HEK293 (cell line): ENCODE results near the gene ERRFI1.
A peak's percentile ranks its signal among the peaks of the same experiment; 100 is the strongest.

Source experiments
- CTCF ChIA-PET: fragments of 350-600 bp; formaldehyde crosslinking; extraction: SDS; loops from one replicate; lab custom pipeline; 2021; ENCODE audit warnings: antibody characterized with exemption; lab: Yijun Ruan, JAX
- POLR2A ChIA-PET: fragments of 300-600 bp; formaldehyde crosslinking; extraction: SDS; loops from one replicate; lab custom pipeline; 2020; ENCODE audit warnings: antibody characterized with exemption, inconsistent platforms; lab: Yijun Ruan, JAX
- H3K27ac ChIP-seq: fragments of 200-500 bp; sonication (Bioruptor generic); 2 replicates; pipeline ENCODE4 v1.5.1; 2014; ENCODE audit warnings: low read depth, low read length, control low read depth, inconsistent platforms; ENCODE audit errors: extremely low read depth
- H3K36me3 ChIP-seq, 2 experiments: fragments of 200-500 bp in 1 of 2; sonication (Bioruptor generic) in 1 of 2; 1 replicate in 1 of 2; 2 replicates in 1 of 2; pipeline ENCODE4 v1.5.1; 2014 to 2017; ENCODE audit warnings: inconsistent platforms in 2 of 2, low read length in 2 of 2; ENCODE audit not compliant: control insufficient read depth in 2 of 2, insufficient read depth in 1 of 2
- H3K4me1 ChIP-seq: fragments of 200-500 bp; sonication (Bioruptor generic); 2 replicates; pipeline ENCODE4 v1.5.1; 2014; ENCODE audit warnings: mild to moderate bottlenecking, low read length, inconsistent platforms; ENCODE audit not compliant: control insufficient read depth, insufficient read depth
- H3K4me3 ChIP-seq: 2 replicates; pipeline ENCODE4 v1.5.1; 2011; ENCODE audit warnings: low read depth, mild to moderate bottlenecking, control low read depth, low read length, moderate library complexity
- H3K9me3 ChIP-seq: fragments of 200-500 bp; sonication (Bioruptor generic); 2 replicates; pipeline ENCODE4 v1.5.1; 2014; ENCODE audit warnings: low read depth, low read length, inconsistent platforms; ENCODE audit not compliant: control insufficient read depth, insufficient read depth
- GLI2 ChIP-seq: fragments of 450-650 bp; formaldehyde crosslinking; IDR thresholded peaks from 2 replicates; pipeline ENCODE4; 2017; ENCODE audit warnings: missing biosample characterization, missing genetic modification characterization, low read depth, borderline replicate concordance
- HIC1 ChIP-seq: fragments of 450-650 bp; formaldehyde crosslinking; IDR thresholded peaks from 2 replicates; pipeline ENCODE4 v1.5.1; 2016; ENCODE audit warnings: missing biosample characterization, missing genetic modification characterization
- SP7 ChIP-seq: fragments of 450-650 bp; formaldehyde crosslinking; IDR thresholded peaks from 2 replicates; pipeline ENCODE4 v1.5.1; 2016; ENCODE audit warnings: missing biosample characterization, missing genetic modification characterization
- ZBTB26 ChIP-seq: fragments of 450-650 bp; formaldehyde crosslinking; optimal IDR thresholded peaks from 2 replicates; pipeline ENCODE3; 2016; ENCODE audit warnings: missing biosample characterization, mild to moderate bottlenecking, missing genetic modification characterization
- ZFP37 ChIP-seq: fragments of 450-650 bp; formaldehyde crosslinking; IDR thresholded peaks from 2 replicates; pipeline ENCODE4 v1.5.1; 2016; ENCODE audit warnings: missing biosample characterization, missing genetic modification characterization
- ZNF362 ChIP-seq: fragments of 450-650 bp; formaldehyde crosslinking; IDR thresholded peaks from 2 replicates; pipeline ENCODE4 v1.5.1; 2016; ENCODE audit warnings: missing biosample characterization, missing genetic modification characterization
- ZNF394 ChIP-seq: fragments of 450-650 bp; formaldehyde crosslinking; IDR thresholded peaks from 2 replicates; pipeline ENCODE4 v1.5.1; 2016; ENCODE audit warnings: missing biosample characterization, missing genetic modification characterization, mild to moderate bottlenecking, moderate library complexity, borderline replicate concordance
- ZNF423 ChIP-seq: fragments of 450-650 bp; formaldehyde crosslinking; IDR thresholded peaks from 2 replicates; pipeline ENCODE4 v1.5.1; 2016; ENCODE audit warnings: missing biosample characterization, missing genetic modification characterization
- ZNF600 ChIP-seq: fragments of 450-650 bp; formaldehyde crosslinking; IDR thresholded peaks from 2 replicates; pipeline ENCODE4 v1.5.1; 2016; ENCODE audit warnings: missing biosample characterization, missing genetic modification characterization
- ZNF776 ChIP-seq: fragments of 450-650 bp; formaldehyde crosslinking; IDR thresholded peaks from 2 replicates; pipeline ENCODE4 v1.5.0; 2017; ENCODE audit warnings: missing biosample characterization, missing genetic modification characterization, borderline replicate concordance
- ZSCAN30 ChIP-seq: fragments of 450-650 bp; IDR thresholded peaks from 2 replicates; pipeline ENCODE4 v1.5.1; 2018; ENCODE audit warnings: missing biosample characterization, mild to moderate bottlenecking, missing genetic modification characterization, moderate library complexity
- TF ChIP-seq, protein P1 (sequence below): fragments of 450-650 bp; formaldehyde crosslinking; IDR thresholded peaks from 2 replicates; pipeline ENCODE4 v1.5.1; 2016; ENCODE audit warnings: missing biosample characterization, missing genetic modification characterization
- TF ChIP-seq, protein P2 (sequence below): fragments of 450-650 bp; formaldehyde crosslinking; IDR thresholded peaks from 2 replicates; pipeline ENCODE4 v1.5.1; 2017; ENCODE audit warnings: missing biosample characterization, missing genetic modification characterization
- TF ChIP-seq, protein P3 (sequence below): fragments of 450-650 bp; formaldehyde crosslinking; IDR thresholded peaks from 2 replicates; pipeline ENCODE4 v1.5.1; 2016; ENCODE audit warnings: missing biosample characterization, missing genetic modification characterization

ERRFI1 gene

DNA sequence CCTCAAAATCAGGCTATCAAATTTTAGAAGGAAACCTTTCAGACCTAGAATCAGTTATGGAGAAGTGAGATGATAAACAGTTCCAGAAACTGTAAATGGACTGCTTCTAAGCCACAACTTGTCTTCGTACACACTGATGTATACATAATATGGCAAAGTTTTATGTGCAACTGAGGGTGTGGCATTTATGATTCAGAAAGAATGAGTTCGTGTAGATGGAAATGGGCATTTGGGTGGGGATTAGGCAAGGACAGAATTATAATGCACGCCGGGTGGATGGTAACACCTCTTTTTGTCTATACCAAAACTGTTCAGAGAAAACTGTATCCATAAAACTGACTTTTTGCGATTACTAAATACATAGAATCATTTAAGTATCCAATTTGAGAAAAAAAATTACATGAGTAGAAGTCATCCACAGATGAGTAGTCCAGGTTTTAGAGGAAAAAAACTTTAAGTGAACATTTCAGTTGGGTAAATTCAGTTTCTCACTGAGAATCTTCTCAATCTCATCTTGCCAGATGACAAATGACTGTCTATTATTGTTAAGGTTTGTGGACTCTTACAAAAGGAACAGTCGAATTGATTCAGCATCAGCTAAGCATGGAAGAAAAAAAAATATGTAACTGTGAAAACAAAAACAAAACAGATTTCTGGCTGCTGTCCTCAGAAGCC, 22.5 kb downstream of the ERRFI1 start:
- TF ChIP-seq ZNF362 (tag by site-specific recombination): no peak
- TF ChIP-seq ZSCAN30 (tag by site-specific recombination): no peak
- no peak for TF ChIP-seq GLI2
- no peak for TF ChIP-seq SP7 (tag by site-specific recombination)
- CTCF ChIA-PET: interaction anchor here (0.6 to 1.6 kb wide), 6 partner anchors 11 to 271 kb away, joined by 3 to 4 read pairs (median 4); no protein-coding TSS in a partner anchor

GRCh38 chr1:8002921-8003320, 23.2 kb downstream of the ERRFI1 start:
- peaks cover 10% of the 10 kb centered on the region for H3K4me1 ChIP-seq
- H3K36me3 ChIP-seq: peaks cover 0 to 4% of the 10 kb centered on the region in 2 experiments; a peak in 1 of 3 replicates
- H3K9me3 ChIP-seq: no peaks in the 10 kb centered on the region
- H3K27ac ChIP-seq: no peak overlapping the region
- TF ChIP-seq, protein P1, sequence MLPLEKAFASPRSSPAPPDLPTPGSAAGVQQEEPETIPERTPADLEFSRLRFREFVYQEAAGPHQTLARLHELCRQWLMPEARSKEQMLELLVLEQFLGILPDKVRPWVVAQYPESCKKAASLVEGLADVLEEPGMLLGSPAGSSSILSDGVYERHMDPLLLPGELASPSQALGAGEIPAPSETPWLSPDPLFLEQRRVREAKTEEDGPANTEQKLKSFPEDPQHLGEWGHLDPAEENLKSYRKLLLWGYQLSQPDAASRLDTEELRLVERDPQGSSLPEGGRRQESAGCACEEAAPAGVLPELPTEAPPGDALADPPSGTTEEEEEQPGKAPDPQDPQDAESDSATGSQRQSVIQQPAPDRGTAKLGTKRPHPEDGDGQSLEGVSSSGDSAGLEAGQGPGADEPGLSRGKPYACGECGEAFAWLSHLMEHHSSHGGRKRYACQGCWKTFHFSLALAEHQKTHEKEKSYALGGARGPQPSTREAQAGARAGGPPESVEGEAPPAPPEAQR (tag by site-specific recombination): no peak
- TF ChIP-seq HIC1 (tag by site-specific recombination): no peak
- CTCF ChIA-PET: no interaction called here
- POLR2A ChIA-PET: no interaction called here
- no peak overlapping the region for H3K4me3 ChIP-seq

More for the DNA sequence above, 22.5 kb downstream of the ERRFI1 start:
- H3K27ac ChIP-seq: no peak overlapping the region
- POLR2A ChIA-PET: interaction anchor here (0.5 kb wide), 1 partner anchor 21 kb away, joined by 3 read pairs; no protein-coding TSS in a partner anchor
- H3K36me3 ChIP-seq: peaks cover 0 to 4% of the 10 kb centered on the region in 2 experiments; a peak in 1 of 3 replicates
- no peaks in the 10 kb centered on the region for H3K9me3 ChIP-seq
- peaks cover 10% of the 10 kb centered on the region for H3K4me1 ChIP-seq
- no peak overlapping the region for H3K4me3 ChIP-seq

DNA sequence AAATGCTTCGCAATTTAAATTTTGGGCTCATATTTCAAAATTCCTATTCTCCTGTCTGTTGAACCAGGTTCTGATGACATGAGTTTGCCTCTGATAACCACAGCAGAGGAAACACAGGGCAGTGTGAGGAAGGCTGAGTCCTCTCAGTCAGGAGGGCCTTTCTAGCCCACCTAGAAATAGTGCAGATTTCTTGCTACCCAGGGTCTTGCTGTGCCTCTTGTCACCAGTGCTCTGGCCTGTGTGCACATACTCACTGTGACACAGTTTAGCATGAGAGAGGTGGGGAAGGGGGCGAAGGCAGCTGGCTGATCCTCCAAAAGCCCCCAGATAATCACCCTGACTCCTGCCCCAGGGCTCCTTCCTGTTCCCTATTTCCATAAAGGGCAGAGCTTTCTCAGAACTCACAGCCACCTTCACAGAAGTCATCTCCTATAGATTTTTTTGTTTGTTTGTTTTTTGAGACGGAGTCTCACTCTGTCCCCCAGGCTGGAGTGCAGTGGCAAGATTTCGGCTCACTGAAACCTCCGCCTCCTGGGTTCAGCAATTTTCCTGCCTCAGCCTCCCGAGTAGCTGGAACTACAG, 23.7 kb downstream of the ERRFI1 start:
- H3K9me3 ChIP-seq: no peaks in the 10 kb centered on the region
- H3K4me1 ChIP-seq: peaks cover 10% of the 10 kb centered on the region
- H3K36me3 ChIP-seq: peaks cover 0 to 4% of the 10 kb centered on the region in 2 experiments; a peak in 1 of 3 replicates
- no peak overlapping the region for H3K4me3 ChIP-seq
- ChIA-PET CTCF (no interaction called here), POLR2A (no interaction called here)
- TF ChIP-seq, protein P2, sequence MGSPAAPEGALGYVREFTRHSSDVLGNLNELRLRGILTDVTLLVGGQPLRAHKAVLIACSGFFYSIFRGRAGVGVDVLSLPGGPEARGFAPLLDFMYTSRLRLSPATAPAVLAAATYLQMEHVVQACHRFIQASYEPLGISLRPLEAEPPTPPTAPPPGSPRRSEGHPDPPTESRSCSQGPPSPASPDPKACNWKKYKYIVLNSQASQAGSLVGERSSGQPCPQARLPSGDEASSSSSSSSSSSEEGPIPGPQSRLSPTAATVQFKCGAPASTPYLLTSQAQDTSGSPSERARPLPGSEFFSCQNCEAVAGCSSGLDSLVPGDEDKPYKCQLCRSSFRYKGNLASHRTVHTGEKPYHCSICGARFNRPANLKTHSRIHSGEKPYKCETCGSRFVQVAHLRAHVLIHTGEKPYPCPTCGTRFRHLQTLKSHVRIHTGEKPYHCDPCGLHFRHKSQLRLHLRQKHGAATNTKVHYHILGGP: peak; percentile 70; the same call in 1 of the 2 replicates
- no peak for TF ChIP-seq ZNF776
- H3K27ac ChIP-seq: no peak overlapping the region

GRCh38 chr1:7995437-7995836, 30.7 kb downstream of the ERRFI1 start:
- ChIA-PET POLR2A (no interaction called here), CTCF (no interaction called here)
- Histone ChIP-seq H3K36me3 (peaks cover under 1 to 7% of the 10 kb centered on the region in 2 experiments; a peak in 2 of 3 replicates), H3K4me3 (no peak overlapping the region), H3K4me1 (no peaks in the 10 kb centered on the region), H3K27ac (no peak overlapping the region), H3K9me3 (no peaks in the 10 kb centered on the region)
- TF ChIP-seq ZNF423 (tag by site-specific recombination) (no peak), ZNF600 (no peak), ZNF394 (tag by site-specific recombination) (peak; percentile 85; the same call in 1 of the 2 replicates), ZFP37 (tag by site-specific recombination) (no peak), ZBTB26 (tag by site-specific recombination) (no peak)
- TF ChIP-seq, protein P3, sequence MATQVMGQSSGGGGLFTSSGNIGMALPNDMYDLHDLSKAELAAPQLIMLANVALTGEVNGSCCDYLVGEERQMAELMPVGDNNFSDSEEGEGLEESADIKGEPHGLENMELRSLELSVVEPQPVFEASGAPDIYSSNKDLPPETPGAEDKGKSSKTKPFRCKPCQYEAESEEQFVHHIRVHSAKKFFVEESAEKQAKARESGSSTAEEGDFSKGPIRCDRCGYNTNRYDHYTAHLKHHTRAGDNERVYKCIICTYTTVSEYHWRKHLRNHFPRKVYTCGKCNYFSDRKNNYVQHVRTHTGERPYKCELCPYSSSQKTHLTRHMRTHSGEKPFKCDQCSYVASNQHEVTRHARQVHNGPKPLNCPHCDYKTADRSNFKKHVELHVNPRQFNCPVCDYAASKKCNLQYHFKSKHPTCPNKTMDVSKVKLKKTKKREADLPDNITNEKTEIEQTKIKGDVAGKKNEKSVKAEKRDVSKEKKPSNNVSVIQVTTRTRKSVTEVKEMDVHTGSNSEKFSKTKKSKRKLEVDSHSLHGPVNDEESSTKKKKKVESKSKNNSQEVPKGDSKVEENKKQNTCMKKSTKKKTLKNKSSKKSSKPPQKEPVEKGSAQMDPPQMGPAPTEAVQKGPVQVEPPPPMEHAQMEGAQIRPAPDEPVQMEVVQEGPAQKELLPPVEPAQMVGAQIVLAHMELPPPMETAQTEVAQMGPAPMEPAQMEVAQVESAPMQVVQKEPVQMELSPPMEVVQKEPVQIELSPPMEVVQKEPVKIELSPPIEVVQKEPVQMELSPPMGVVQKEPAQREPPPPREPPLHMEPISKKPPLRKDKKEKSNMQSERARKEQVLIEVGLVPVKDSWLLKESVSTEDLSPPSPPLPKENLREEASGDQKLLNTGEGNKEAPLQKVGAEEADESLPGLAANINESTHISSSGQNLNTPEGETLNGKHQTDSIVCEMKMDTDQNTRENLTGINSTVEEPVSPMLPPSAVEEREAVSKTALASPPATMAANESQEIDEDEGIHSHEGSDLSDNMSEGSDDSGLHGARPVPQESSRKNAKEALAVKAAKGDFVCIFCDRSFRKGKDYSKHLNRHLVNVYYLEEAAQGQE (tag by site-specific recombination): 0 out of 2 replicates have a peak, but pooled peaks have one; percentile 34
